Measurements from ENCODE around the gene DRAP1. TPM values are rescaled to one million over a fixed set of nuclear protein-coding genes. Genes with fewer than 3 reads are reported as not detected.
"Not testable (repeated sequence)": the region's sequence is repeated elsewhere in the genome, so short reads cannot be mapped to it uniquely, and the experiment has no call there.

The DRAP1 gene
- polyA plus RNA-seq, 1 donor from 2014 or later, result 90.7 TPM

DNA sequence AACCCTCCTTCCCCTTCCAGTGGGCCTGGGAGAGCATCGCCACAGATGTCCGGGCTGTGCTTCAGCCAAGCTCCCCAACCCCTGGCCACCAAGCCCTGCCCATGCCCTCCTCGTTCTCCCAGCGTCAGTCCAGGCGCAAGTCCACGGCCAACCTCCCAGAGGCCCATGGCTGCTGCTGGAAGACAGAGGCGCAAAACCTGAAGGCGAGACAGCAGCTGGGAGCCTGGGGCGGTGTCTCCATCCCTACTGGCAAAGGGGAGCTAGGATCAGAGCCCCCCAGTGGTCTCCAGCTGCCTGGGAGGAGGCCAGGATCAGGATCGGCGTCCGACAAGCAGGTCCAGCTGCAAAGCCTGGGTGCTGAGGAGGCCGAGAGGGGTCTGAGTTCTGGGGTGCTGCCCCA lies 27.9 kb downstream of the DRAP1 start:
- H3K27me3 Mint-ChIP-seq, result peaks cover 1% of the 10 kb centered on the region
- no peaks in the 10 kb centered on the region for H3K36me3 Mint-ChIP-seq
- H3K4me1 Mint-ChIP-seq, result peaks cover 0 to 4% (median 0%) of the 10 kb centered on the region in 3 donors
- no peak overlapping the region for H3K27ac Mint-ChIP-seq
- no peak overlapping the region for H3K4me3 Mint-ChIP-seq
- H3K9me3 Mint-ChIP-seq, result no peaks in the 10 kb centered on the region

DNA sequence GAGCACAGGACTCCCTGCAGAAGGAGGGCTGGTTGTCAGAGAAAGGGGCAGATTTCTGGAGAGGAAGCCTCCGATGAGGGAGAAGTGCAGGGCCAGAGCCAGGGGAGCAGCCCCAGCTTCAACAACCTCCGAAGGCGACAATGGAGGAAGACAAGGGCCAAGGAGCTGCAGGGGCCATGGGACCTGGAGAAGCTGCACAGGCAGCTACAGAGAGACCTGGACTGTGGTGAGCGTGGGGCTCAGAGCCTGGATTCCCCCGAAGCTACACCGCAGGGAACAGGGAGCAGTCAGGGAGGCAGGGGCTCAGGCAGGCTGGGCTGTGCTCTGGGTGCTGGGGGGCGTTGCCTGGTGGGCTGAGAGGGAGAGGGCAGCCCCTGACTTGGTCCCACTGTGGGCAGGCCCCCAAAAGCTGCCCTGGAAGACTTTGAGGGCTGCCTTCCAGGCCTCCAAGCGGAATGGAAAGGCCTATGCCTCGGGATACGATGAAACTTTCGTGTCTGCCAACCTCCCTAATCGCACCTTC lies 28.4 kb downstream of the DRAP1 start:
- H3K4me1 Mint-ChIP-seq, result peaks cover 0 to 2% (median 0%) of the 10 kb centered on the region in 3 donors
- peaks cover 1% of the 10 kb centered on the region for H3K27me3 Mint-ChIP-seq
- no peaks in the 10 kb centered on the region for H3K9me3 Mint-ChIP-seq
- no peak overlapping the region for H3K27ac Mint-ChIP-seq
- H3K36me3 Mint-ChIP-seq, result no peaks in the 10 kb centered on the region
- peak overlapping the region in 2 of 4 donors; percentile 28 to 34 for H3K4me3 Mint-ChIP-seq

DNA sequence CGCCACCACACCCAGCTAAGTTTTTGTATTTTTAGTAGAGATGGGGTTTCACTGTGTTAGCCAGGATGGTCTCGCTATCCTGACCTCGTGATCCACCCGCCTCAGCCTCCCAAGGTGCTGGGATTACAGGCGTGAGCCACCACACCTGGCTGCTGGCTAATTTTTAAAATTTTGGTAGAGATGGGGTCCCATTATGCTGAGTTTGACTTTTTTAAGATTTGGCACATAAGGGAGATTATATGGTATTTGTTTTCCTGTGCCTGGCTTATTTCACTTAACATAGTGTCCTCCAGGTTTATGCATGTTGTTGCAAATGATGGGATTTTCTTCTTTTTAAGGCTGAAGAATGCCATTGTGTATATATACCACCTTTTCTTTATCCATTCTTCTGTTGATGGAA lies 31.5 kb downstream of the DRAP1 start:
- H3K27me3 Mint-ChIP-seq, H3K4me1 Mint-ChIP-seq, H3K9me3 Mint-ChIP-seq, H3K36me3 Mint-ChIP-seq, H3K4me3 Mint-ChIP-seq, H3K27ac Mint-ChIP-seq: not testable (repeated sequence)

DNA sequence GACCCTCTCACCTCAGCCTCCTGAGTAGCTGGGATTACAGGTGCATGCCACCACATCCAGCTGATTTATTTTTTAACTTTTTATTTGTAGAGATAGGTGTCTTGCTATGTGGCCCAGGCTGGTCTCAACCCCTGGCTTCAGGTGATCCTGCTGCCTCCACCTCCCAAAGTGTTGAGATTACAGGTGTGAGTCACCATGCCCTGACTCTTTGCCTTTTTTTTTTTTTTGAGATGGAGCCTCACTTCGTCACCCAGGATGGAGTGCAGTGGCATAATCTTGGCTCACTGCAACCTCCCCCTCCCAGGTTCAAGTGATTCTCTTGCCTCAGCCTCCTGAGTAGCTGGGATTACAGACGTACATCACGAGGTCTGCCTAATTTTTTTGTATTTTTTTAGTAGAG lies 32.4 kb downstream of the DRAP1 start:
- not testable (repeated sequence) for H3K36me3 Mint-ChIP-seq, H3K4me1 Mint-ChIP-seq, H3K9me3 Mint-ChIP-seq, H3K27ac Mint-ChIP-seq, H3K4me3 Mint-ChIP-seq, H3K27me3 Mint-ChIP-seq

DNA sequence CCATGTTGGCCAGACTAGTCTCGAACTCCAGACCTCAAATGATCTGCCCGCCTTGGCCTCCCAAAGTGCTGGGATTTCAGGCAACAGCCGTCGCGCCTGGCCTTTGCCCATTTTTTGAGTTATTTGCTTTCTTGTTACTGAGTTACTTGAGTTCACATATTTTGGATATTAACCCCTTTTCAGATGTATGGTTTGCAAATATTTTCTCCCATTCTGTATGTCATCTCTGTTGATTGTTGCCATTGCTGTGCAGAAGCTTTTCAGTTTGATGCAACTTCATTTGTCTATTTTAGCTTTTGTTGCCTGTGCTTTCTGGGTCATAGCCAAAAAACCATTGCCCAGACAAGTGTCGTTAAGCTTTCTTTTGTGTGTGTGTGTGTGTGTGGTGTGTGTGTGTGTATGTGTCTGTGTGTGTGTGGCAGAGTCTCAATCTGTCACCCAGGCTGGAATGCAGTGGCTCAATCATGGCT lies 32.9 kb downstream of the DRAP1 start:
- no peak overlapping the region for H3K4me3 Mint-ChIP-seq
- H3K27me3 Mint-ChIP-seq, result no peaks in the 10 kb centered on the region
- H3K4me1 Mint-ChIP-seq, result peaks cover 6 to 7% (median 7%) of the 10 kb centered on the region in 3 donors
- H3K36me3 Mint-ChIP-seq, result no peaks in the 10 kb centered on the region
- H3K9me3 Mint-ChIP-seq, result no peaks in the 10 kb centered on the region
- no peak overlapping the region for H3K27ac Mint-ChIP-seq

DNA sequence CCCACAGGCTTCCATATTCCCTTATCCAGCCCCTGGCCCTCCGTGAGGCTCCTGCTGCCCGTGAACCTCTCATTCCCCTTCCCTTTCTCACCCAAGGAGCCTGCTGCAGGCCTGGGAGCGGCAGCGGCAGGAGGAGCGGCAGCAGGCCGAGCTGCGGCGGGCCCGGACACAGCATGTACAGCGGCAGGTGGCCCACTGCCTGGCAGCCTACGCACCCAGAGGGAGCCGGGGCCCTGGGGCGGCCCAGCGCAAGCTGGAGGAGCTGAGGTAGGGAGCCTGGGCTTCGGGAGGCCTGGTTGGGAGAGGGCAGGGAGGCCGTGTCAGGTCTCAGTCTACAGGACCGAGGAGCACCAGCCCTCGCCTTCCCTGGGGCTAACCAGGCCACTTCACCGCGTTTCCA lies 34.2 kb downstream of the DRAP1 start:
- H3K36me3 Mint-ChIP-seq, result no peaks in the 10 kb centered on the region
- H3K27ac Mint-ChIP-seq, result no peak overlapping the region
- peaks cover 9 to 13% (median 9%) of the 10 kb centered on the region in 3 donors for H3K4me1 Mint-ChIP-seq
- H3K27me3 Mint-ChIP-seq, result no peaks in the 10 kb centered on the region
- no peak overlapping the region for H3K4me3 Mint-ChIP-seq
- H3K9me3 Mint-ChIP-seq, result no peaks in the 10 kb centered on the region

DNA sequence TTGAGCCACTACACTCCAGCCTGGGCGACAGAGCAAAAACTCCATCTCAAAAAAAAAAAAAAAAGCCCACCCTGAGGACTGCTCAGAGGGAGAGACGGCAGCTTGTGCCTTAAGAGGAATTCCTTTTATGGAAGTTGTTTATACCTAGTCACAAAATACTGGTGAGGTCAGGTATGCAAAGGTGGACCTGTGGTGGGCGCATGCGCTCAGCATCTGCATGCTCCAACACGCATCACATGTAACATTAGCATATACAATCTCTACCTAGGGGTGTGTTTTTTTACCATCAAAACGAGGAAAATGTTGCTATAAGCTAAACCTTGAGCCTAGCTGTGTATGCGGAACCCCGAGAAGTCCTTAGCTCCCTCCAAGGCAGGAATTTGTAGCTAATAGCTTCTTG lies 35.5 kb downstream of the DRAP1 start:
- peak overlapping the region in 2 of 4 donors; percentile 15 to 55 for H3K4me3 Mint-ChIP-seq
- peak overlapping the region in 1 of 3 donors; percentile 25 for H3K27ac Mint-ChIP-seq
- H3K9me3 Mint-ChIP-seq, result no peaks in the 10 kb centered on the region
- no peaks in the 10 kb centered on the region for H3K27me3 Mint-ChIP-seq
- H3K4me1 Mint-ChIP-seq, result peaks cover 9 to 13% (median 9%) of the 10 kb centered on the region in 3 donors
- no peaks in the 10 kb centered on the region for H3K36me3 Mint-ChIP-seq

DNA sequence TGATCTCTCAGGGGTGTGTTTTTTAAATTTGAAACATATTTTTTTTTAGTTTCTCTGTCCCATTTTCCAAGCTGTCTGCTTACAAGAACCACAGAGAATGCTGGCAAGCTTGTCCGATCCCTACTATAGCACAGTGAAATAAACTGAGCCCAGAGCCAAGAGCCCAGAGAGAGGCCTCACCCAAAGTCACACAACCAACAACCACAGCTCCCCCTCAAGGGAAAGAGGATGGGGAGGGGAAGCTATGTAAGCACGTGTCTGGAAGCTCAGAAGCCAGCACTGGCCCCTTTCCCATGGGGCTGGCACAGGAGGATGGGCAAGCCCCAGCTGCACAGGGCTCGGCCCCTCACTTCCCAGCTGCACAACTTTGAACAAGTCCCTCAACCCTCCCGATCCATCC lies 39.1 kb downstream of the DRAP1 start:
- Mint-ChIP-seq H3K27me3 (no peaks in the 10 kb centered on the region), H3K4me1 (peaks cover 27 to 29% (median 28%) of the 10 kb centered on the region in 3 donors), H3K4me3 (peak overlapping the region in 2 of 4 donors; percentile 35 to 55), H3K9me3 (no peaks in the 10 kb centered on the region), H3K36me3 (no peaks in the 10 kb centered on the region), H3K27ac (no peak overlapping the region)

DNA sequence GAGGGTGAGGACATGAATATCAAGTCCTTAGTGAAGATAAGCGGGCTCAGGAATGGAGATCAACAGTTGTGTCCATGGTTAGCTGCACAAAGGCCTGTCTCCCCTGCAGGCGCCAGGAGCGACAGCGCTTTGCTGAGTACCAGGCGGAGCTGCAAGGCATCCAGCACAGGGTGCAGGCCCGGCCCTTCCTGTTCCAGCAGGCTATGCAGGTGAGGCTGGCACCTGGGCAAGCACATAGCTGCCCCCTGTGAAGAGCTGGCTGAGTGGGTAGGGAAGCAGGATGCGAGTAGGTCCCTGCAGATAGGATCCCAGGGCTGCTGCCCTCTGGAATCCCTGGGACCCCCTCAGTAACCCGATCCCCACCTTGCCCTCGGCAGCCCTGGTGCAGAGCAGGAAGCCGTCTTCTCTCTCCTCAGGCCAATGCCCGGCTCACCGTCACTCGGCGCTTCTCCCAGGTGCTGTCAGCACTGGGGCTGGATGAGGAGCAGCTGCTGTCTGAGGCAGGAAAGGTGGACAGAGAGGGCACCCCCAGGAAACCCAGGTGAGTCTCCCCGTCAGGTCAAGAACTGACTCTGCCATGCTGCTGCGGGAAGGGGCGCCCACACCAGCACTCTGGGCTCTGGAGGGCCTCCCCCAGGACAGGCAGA lies 39.7 kb downstream of the DRAP1 start:
- H3K27ac Mint-ChIP-seq, result no peak overlapping the region
- no peaks in the 10 kb centered on the region for H3K9me3 Mint-ChIP-seq
- H3K27me3 Mint-ChIP-seq, result no peaks in the 10 kb centered on the region
- H3K4me3 Mint-ChIP-seq, result peak overlapping the region in 2 of 4 donors; percentile 55 to 95
- H3K4me1 Mint-ChIP-seq, result peaks cover 27 to 32% (median 29%) of the 10 kb centered on the region in 3 donors
- H3K36me3 Mint-ChIP-seq, result no peaks in the 10 kb centered on the region

DNA sequence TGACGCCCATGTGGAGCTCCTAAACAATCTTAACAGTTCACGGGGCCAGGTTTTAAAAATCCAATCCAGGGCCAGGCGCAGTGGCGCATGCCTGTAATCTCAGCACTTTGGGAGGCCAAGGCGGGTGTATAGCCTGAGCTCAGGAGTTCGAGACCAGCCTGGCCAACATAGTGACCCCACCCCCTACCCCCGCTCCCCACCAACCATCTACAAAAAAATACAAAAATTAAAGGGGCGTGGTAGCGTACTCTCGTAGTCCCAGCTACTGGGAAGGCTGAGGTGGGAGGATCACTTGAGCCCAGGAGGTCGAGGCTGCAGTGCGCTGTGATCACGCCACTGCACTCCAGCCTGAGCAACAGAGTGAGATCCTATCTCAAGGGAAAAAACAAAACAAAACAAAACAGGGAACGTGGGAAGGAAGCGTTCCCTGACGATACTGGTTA lies 41.6 kb downstream of the DRAP1 start:
- Mint-ChIP-seq H3K9me3 (no peaks in the 10 kb centered on the region), H3K36me3 (no peaks in the 10 kb centered on the region), H3K4me1 (peaks cover 27 to 34% (median 29%) of the 10 kb centered on the region in 3 donors), H3K27ac (peak overlapping the region; percentile 94 to 98 (median 97)), H3K4me3 (peak overlapping the region; percentile 95 to 99 (median 98)), H3K27me3 (no peaks in the 10 kb centered on the region)

DNA sequence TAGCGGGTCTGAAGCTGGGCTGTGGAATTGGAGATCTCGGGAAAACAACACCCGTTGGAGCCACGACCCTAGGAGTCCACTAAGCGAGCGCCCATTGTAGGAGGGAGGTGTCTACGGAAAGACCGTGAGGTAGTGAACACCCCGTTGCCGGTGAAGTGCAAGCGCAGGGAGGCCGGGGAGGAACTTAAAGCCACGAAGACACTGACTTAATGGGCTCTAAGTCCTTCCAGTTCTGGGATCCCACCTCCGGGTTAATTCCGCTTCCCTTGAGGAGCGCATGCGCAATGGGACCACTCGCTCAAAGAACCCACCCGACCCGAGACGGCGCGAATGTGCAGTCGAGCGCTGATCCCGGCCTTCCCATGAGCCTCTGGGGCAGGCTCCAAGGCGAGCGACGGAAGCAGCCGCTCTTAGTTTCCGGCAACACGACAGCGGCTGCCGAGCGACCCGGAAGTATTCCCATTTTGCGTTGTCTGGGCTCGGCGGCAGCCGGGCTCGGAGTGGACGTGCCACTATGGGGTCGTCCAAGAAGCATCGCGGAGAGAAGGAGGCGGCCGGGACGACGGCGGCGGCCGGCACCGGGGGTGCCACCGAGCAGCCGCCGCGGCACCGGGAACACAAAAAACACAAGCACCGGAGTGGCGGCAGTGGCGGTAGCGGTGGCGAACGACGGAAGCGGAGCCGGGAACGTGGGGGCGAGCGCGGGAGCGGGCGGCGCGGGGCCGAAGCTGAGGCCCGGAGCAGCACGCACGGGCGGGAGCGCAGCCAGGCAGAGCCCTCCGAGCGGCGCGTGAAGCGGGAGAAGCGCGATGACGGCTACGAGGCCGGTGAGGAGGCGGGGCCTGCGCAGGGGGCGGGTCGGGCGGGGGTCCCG lies 42.3 kb downstream of the DRAP1 start, which contains the start of gene SART1:
Gene SART1 (plus strand): TSS at position 468 of the 874 bp plus-strand sequence. CDS start 47 bp downstream, at position 515.
- Mint-ChIP-seq H3K27me3 (no peaks in the 10 kb centered on the region), H3K36me3 (peaks cover 1% of the 10 kb centered on the region), H3K9me3 (no peaks in the 10 kb centered on the region), H3K4me3 (peak within 1 kb of the TSS; percentile 95 to 99 (median 98)), H3K4me1 (peaks cover 27 to 34% (median 29%) of the 10 kb centered on the region in 3 donors), H3K27ac (peak within 1 kb of the TSS; percentile 94 to 98 (median 97))

DNA sequence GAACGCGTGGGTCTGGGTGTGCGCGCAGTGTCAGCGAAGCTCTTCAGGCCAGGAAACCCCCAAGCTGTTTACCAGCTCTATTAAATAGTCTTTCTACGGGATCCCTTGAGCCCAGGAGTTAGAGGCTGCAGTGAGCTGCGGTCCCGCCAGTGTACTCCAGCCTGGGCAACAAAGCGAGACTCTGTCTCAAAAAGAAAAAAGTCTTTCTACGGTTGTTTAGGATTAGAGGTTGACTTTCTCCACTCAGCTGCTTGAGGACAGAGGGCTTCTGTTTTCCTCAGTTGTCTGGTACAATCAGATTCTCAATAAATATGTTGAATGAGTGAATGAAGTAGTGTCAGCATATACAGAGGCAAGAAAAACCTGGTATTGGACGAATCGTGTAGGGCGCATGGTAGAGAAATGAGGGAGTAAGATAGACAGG lies 42.9 kb downstream of the DRAP1 start:
- peak overlapping the region; percentile 94 to 97 (median 95) for H3K27ac Mint-ChIP-seq
- H3K4me1 Mint-ChIP-seq, result peaks cover 21 to 28% (median 22%) of the 10 kb centered on the region in 3 donors
- no peaks in the 10 kb centered on the region for H3K9me3 Mint-ChIP-seq
- peaks cover 1% of the 10 kb centered on the region for H3K36me3 Mint-ChIP-seq
- H3K4me3 Mint-ChIP-seq, result peak overlapping the region; percentile 91 to 99 (median 96)
- H3K27me3 Mint-ChIP-seq, result no peaks in the 10 kb centered on the region

DNA sequence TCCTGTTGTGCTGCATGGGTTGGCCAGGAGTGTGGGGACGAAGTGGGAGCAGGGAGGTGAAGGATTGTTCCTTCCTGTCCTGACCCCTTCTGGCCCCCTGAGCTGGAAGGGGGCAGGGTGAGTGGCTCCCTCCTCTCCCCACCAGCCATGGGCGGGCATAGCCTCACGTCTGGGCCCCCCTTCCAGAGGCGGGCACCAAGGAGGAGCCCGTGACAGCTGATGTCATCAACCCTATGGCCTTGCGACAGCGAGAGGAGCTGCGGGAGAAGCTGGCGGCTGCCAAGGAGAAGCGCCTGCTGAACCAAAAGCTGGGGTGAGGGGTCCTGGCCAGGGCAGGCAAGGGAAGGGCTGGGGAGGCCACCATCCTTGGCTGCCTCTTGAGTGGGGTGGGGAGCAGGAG lies 45.7 kb downstream of the DRAP1 start:
- Mint-ChIP-seq H3K4me1 (peaks cover 18 to 24% (median 20%) of the 10 kb centered on the region in 3 donors), H3K27me3 (no peaks in the 10 kb centered on the region), H3K9me3 (no peaks in the 10 kb centered on the region), H3K27ac (no peak overlapping the region), H3K36me3 (peaks cover 1% of the 10 kb centered on the region), H3K4me3 (peak overlapping the region in 1 of 4 donors; percentile 68)

DNA sequence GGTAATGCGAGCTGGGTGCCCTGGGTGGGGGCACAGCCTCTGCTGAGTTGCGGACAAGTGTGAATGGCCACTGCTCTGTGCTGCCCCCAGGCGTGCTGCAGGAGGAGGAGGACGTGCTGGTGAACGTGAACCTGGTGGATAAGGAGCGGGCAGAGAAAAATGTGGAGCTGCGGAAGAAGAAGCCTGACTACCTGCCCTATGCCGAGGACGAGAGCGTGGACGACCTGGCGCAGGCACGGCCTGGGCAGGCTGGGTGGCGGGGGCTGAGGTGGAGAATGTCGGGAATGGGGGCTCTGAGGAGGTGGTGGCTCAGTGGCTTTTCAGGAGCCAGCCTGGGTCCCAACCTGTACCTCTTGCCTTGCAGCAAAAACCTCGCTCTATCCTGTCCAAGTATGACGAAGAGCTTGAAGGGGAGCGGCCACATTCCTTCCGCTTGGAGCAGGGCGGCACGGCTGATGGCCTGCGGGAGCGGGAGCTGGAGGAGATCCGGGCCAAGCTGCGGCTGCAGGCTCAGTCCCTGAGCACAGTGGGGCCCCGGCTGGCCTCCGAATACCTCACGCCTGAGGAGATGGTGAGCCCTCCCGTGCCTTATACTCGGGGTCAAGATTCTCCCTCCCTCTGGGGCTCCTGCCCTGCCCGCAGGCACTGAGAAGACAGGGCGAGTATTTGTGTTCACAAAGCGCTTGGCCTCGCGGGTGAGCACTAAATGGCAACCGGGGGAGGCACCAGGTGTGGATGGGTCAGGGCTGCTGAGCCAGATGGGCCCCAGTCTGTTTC lies 46.9 kb downstream of the DRAP1 start:
- no peaks in the 10 kb centered on the region for H3K27me3 Mint-ChIP-seq
- peak overlapping the region in 2 of 4 donors; percentile 41 to 46 for H3K4me3 Mint-ChIP-seq
- H3K4me1 Mint-ChIP-seq, result peaks cover 17 to 24% (median 18%) of the 10 kb centered on the region in 3 donors

More for the DNA sequence above, 46.9 kb downstream of the DRAP1 start:
- H3K36me3 Mint-ChIP-seq, result peaks cover 5% of the 10 kb centered on the region
- H3K27ac Mint-ChIP-seq, result no peak overlapping the region
- no peaks in the 10 kb centered on the region for H3K9me3 Mint-ChIP-seq
